HL-60 (cell line): Measurements from ENCODE around the gene CCDC69.

Experiments used
- CTCF ChIP-seq: IDR thresholded peaks from one replicate; pipeline ENCODE4 v1.5.1; 2011; ENCODE audit warnings: low read length, control low read depth, inconsistent platforms; ENCODE audit not compliant: insufficient read depth
- SPI1 ChIP-seq: IDR thresholded peaks from 2 replicates; pipeline ENCODE4 v1.6.1; 2012; ENCODE audit warnings: low read depth, mild to moderate bottlenecking, borderline replicate concordance

- TF ChIP-seq CTCF (no peak), SPI1 (no peak)
These were observed 25.4 kb upstream of the CCDC69 start for GRCh38 chr5:151249281-151249680.
